Prostate gland (tissue), 2 donors: Measurements from ENCODE around the gene FAM217A.

ENCODE experiments used
- CTCF ChIP-seq, 4 experiments: fragments of 200-600 bp in 2 of 4; fragments of 450-650 bp in 2 of 4; sonication (generic) in 2 of 4; IDR thresholded peaks; 1 replicate in 3 of 4; 2 replicates in 1 of 4; pipeline ENCODE4 v1.5.1; 2016 to 2019; ENCODE audit warnings: antibody characterized with exemption in 4 of 4, mild to moderate bottlenecking in 2 of 4, moderate library complexity in 2 of 4
- POLR2A ChIP-seq: fragments of 450-650 bp; IDR thresholded peaks from one replicate; pipeline ENCODE4 v1.6.1; 2016; ENCODE audit warnings: antibody characterized with exemption, mild to moderate bottlenecking
- POLR2AphosphoS5 ChIP-seq: sonication (generic); formaldehyde crosslinking; IDR thresholded peaks from one replicate; pipeline ENCODE4 v1.6.1; 2017; ENCODE audit warnings: antibody characterized with exemption

GRCh38 chr6:4020822-4021132 is 58.2 kb downstream of the FAM217A start:
- TF ChIP-seq CTCF (IDR thresholded peaks at IDR 0.05), result no peak
- no peak for TF ChIP-seq POLR2AphosphoS5
- no peak for TF ChIP-seq POLR2A
